ENCODE data around the gene CHMP1B. TPM values are rescaled to one million over a fixed set of nuclear protein-coding genes. Genes with fewer than 3 reads are reported as not detected.

The CHMP1B gene
- total RNA-seq, 1 experiment from 2014 or later = 38.7 TPM

DNA sequence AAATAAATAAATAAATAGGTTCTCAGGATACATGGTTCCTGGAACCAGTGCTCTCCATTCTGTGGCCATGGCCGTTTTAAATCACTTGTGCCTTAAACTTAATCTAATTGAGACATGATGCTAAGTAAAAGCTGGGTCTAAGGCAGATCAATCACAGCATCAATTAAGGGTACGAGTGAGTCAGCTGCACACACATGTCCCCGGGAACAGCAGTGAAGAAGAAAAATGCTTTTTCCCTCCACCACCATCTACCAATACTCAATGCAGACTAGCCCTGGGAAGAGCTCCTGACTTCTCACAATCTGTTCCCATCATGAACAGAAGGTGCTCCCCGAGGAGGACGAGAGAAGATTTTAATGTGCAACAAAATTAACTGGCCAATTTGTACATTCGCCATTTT is 6.8 kb upstream of the CHMP1B start:
- Histone ChIP-seq H3K9ac (ENCODE audit: extremely low read depth, insufficient read length, low read length) (no peak overlapping the region), H2BK20ac (ENCODE audit: low read depth, low read length, poor library complexity, severe bottlenecking) (no peak overlapping the region), H3K14ac (ENCODE audit: insufficient read depth, low read length) (no peak overlapping the region), H2BK12ac (ENCODE audit: insufficient read length, low read depth, low read length) (no peak overlapping the region), H3K4ac (ENCODE audit: low read depth, low read length) (no peak overlapping the region), H4K8ac (replicated peaks; ENCODE audit: insufficient read length, low read depth, low read length) (no peak overlapping the region), H3K79me1 (ENCODE audit: insufficient read depth, low read depth, low read length, poor library complexity, severe bottlenecking) (no peaks in the 10 kb centered on the region), H3K23ac (ENCODE audit: insufficient read length, low read depth, low read length) (no peak overlapping the region), H4K5ac (ENCODE audit: insufficient read length, low read depth, low read length) (no peak overlapping the region), H3K9me3 (ENCODE audit: control insufficient read depth, low read depth, low read length) (no peaks in the 10 kb centered on the region), H3K27me3 (ENCODE audit: insufficient read depth, low read length) (no peaks in the 10 kb centered on the region), H3K56ac (ENCODE audit: insufficient read length, low read depth, low read length) (no peak overlapping the region), H2BK120ac (ENCODE audit: low read depth, low read length, poor library complexity, severe bottlenecking) (no peak overlapping the region), H3T11ph (ENCODE audit: low read length) (no peak overlapping the region), H4K91ac (ENCODE audit: insufficient read length, low read depth, low read length) (no peak overlapping the region), H3K23me2 (ENCODE audit: insufficient read length, low read depth, low read length, poor library complexity, severe bottlenecking) (no peaks in the 10 kb centered on the region), H3K79me2 (ENCODE audit: insufficient read depth, low read length) (no peaks in the 10 kb centered on the region), H2AK5ac (ENCODE audit: insufficient read length, low read length) (no peak overlapping the region), H2BK15ac (ENCODE audit: low read depth, low read length) (no peak overlapping the region), H2AFZ (ENCODE audit: low read length) (no peak overlapping the region), H3K18ac (ENCODE audit: insufficient read length, low read depth, low read length) (no peak overlapping the region), H3K4me1 (ENCODE audit: insufficient read depth, low read length) (no peaks in the 10 kb centered on the region; the same call in 1 of the 2 replicates), H4K20me1 (ENCODE audit: control insufficient read depth, insufficient read depth, insufficient read length) (no peaks in the 10 kb centered on the region), H2BK5ac (ENCODE audit: insufficient read length, low read length) (no peak overlapping the region), H3K27ac (ENCODE audit: insufficient read length, low read depth, low read length) (no peak overlapping the region), H3K4me2 (ENCODE audit: insufficient read depth, insufficient read length, low read length) (no peak overlapping the region)
- TF ChIP-seq, protein P1, sequence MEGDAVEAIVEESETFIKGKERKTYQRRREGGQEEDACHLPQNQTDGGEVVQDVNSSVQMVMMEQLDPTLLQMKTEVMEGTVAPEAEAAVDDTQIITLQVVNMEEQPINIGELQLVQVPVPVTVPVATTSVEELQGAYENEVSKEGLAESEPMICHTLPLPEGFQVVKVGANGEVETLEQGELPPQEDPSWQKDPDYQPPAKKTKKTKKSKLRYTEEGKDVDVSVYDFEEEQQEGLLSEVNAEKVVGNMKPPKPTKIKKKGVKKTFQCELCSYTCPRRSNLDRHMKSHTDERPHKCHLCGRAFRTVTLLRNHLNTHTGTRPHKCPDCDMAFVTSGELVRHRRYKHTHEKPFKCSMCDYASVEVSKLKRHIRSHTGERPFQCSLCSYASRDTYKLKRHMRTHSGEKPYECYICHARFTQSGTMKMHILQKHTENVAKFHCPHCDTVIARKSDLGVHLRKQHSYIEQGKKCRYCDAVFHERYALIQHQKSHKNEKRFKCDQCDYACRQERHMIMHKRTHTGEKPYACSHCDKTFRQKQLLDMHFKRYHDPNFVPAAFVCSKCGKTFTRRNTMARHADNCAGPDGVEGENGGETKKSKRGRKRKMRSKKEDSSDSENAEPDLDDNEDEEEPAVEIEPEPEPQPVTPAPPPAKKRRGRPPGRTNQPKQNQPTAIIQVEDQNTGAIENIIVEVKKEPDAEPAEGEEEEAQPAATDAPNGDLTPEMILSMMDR (conservative IDR thresholded peaks at IDR 0.05) = no peak
- H3K27me3 Mint-ChIP-seq (ENCODE audit: low read depth) = no peaks in the 10 kb centered on the region
- DNase-seq = no peak
- H3K4me1 Mint-ChIP-seq = peaks cover 8 to 12% of the 10 kb centered on the region in 2 experiments
- H3K9me3 Mint-ChIP-seq = no peaks in the 10 kb centered on the region
- peak overlapping the region in 1 of 3 experiments; percentile 53; a peak in 1 of 7 replicates for H3K27ac Mint-ChIP-seq
- H3K4me3 Mint-ChIP-seq = no peak overlapping the region
- H3K36me3 Mint-ChIP-seq (ENCODE audit: insufficient read depth in 1 of 3, low read depth in 3 of 3) = no peaks in the 10 kb centered on the region
- no CpG with 5 or more reads among the region's 6 CpGs for WGBS (ENCODE audit: extremely low coverage, insufficient read length, low lambda C conversion rate)
